HepG2 (cell line): ENCODE measurements around the gene SPOP.

Experiments used
- CEBPG ChIP-seq: IDR thresholded peaks from 2 replicates; pipeline ENCODE4 v1.6.1; 2016
- CENPBD1 ChIP-seq: sonication (generic); formaldehyde crosslinking; IDR thresholded peaks from 2 replicates; pipeline ENCODE4 v1.8.0; 2022; ENCODE audit warnings: missing genetic modification reagents, low read depth, mild to moderate bottlenecking, borderline replicate concordance
- CTCF ChIP-seq: sonication (generic); formaldehyde crosslinking; IDR thresholded peaks from 2 replicates; pipeline ENCODE4 v1.5.0; 2020; ENCODE audit warnings: mild to moderate bottlenecking, missing genetic modification reagents, moderate library complexity
- E2F1 ChIP-seq: sonication (generic); formaldehyde crosslinking; IDR thresholded peaks from 2 replicates; pipeline ENCODE4 v1.5.0; 2020; ENCODE audit warnings: missing genetic modification reagents
- EZH2 ChIP-seq: conservative IDR thresholded peaks from 2 replicates; pipeline ENCODE4 v1.6.1; 2012; ENCODE audit warnings: mild to moderate bottlenecking, low read depth, low read length, moderate library complexity
- JARID2 ChIP-seq: sonication (generic); formaldehyde crosslinking; IDR thresholded peaks from 2 replicates; pipeline ENCODE4 v1.8.1; 2023; ENCODE audit warnings: missing genetic modification reagents, inconsistent platforms; ENCODE audit not compliant: insufficient replicate concordance
- MED1 ChIP-seq: sonication (generic); formaldehyde crosslinking; IDR thresholded peaks from 2 replicates; pipeline ENCODE4 v1.4.0; 2020; ENCODE audit warnings: missing genetic modification reagents
- NR3C1 ChIP-seq: sonication (generic); formaldehyde crosslinking; IDR thresholded peaks from 2 replicates; pipeline ENCODE4 v1.4.0; 2020; ENCODE audit warnings: missing genetic modification reagents
- SRF ChIP-seq: IDR thresholded peaks from 2 replicates; pipeline ENCODE4 v1.6.1; 2011; ENCODE audit warnings: mild to moderate bottlenecking, low read depth, low read length, moderate library complexity
- ZNF232 ChIP-seq: sonication (generic); formaldehyde crosslinking; IDR thresholded peaks from 2 replicates; pipeline ENCODE4 v1.4.0; 2020; ENCODE audit warnings: missing genetic modification reagents, borderline replicate concordance
- ZNF772 ChIP-seq: sonication (generic); formaldehyde crosslinking; IDR thresholded peaks from 2 replicates; pipeline ENCODE4 v1.5.0; 2020; ENCODE audit warnings: mild to moderate bottlenecking, missing genetic modification reagents
- ZNF784 ChIP-seq: sonication (generic); formaldehyde crosslinking; IDR thresholded peaks from 2 replicates; pipeline ENCODE4 v1.5.1; 2020; ENCODE audit warnings: missing genetic modification reagents, mild to moderate bottlenecking, borderline replicate concordance
- ZSCAN20 ChIP-seq: sonication (generic); formaldehyde crosslinking; IDR thresholded peaks from 2 replicates; pipeline ENCODE4 v1.4.0; 2020; ENCODE audit warnings: missing genetic modification reagents, mild to moderate bottlenecking, borderline replicate concordance

GRCh38 chr17:49637739-49638138 is 40.2 kb downstream of the SPOP start:
- no peak for TF ChIP-seq CTCF (CRISPR knock-in tag)
- no peak for TF ChIP-seq ZNF232 (CRISPR knock-in tag)
- TF ChIP-seq CEBPG = no peak
- no peak for TF ChIP-seq EZH2
- TF ChIP-seq ZSCAN20 (CRISPR knock-in tag) = no peak
- no peak for TF ChIP-seq JARID2 (CRISPR knock-in tag)
- no peak for TF ChIP-seq E2F1 (CRISPR knock-in tag)
- TF ChIP-seq ZNF772 (CRISPR knock-in tag) = no peak
- no peak for TF ChIP-seq SRF
- no peak for TF ChIP-seq CENPBD1 (CRISPR knock-in tag)
- TF ChIP-seq MED1 (CRISPR knock-in tag) = no peak
- no peak for TF ChIP-seq ZNF784 (CRISPR knock-in tag)
- TF ChIP-seq NR3C1 (CRISPR knock-in tag) = no peak
